ENCODE measurements around the gene ERAS.

DNA sequence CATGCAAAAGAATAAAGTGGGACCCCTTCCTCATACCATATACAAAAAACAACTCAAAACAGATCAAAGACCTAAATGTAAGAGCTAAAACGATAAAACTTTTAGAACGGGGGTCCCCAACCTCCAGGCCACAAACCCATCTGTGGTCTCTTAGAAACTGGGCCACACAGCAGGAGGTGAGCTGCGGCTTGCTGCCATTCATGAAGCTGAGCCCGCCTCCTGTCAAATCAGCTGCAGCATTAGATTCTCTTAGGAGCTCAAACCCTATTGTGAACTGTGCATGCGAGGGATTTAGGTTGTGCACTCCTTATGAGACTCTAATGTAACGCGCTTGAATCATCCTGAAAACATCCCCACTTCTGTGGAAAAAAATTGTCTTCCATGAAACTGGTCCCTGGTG, 46.9 kb upstream of the ERAS start:
- TF ChIP-seq, protein P1, sequence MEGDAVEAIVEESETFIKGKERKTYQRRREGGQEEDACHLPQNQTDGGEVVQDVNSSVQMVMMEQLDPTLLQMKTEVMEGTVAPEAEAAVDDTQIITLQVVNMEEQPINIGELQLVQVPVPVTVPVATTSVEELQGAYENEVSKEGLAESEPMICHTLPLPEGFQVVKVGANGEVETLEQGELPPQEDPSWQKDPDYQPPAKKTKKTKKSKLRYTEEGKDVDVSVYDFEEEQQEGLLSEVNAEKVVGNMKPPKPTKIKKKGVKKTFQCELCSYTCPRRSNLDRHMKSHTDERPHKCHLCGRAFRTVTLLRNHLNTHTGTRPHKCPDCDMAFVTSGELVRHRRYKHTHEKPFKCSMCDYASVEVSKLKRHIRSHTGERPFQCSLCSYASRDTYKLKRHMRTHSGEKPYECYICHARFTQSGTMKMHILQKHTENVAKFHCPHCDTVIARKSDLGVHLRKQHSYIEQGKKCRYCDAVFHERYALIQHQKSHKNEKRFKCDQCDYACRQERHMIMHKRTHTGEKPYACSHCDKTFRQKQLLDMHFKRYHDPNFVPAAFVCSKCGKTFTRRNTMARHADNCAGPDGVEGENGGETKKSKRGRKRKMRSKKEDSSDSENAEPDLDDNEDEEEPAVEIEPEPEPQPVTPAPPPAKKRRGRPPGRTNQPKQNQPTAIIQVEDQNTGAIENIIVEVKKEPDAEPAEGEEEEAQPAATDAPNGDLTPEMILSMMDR (IDR thresholded peaks at IDR 0.05; ENCODE audit: borderline replicate concordance, extremely low read depth, low read length, poor library complexity, severe bottlenecking): no peak
- TF ChIP-seq EZH2 (IDR thresholded peaks at IDR 0.05; ENCODE audit: borderline replicate concordance, low read depth, low read length, severe bottlenecking): no peak
